Endothelial cell of umbilical vein (primary cell): Measurements from ENCODE around the gene GYG1.

Source experiments
- EZH2 ChIP-seq: IDR thresholded peaks from 2 replicates; pipeline ENCODE4 v1.6.1; 2012; ENCODE audit warnings: borderline replicate concordance, low read depth, mild to moderate bottlenecking, moderate library complexity, low read length, inconsistent platforms; ENCODE audit not compliant: severe bottlenecking
- FOS ChIP-seq: IDR thresholded peaks from 2 replicates; pipeline ENCODE4 v1.6.1; 2011; ENCODE audit warnings: mild to moderate bottlenecking, low read length, moderate library complexity, borderline replicate concordance; ENCODE audit not compliant: insufficient read depth
- GATA2 ChIP-seq: IDR thresholded peaks from 2 replicates; pipeline ENCODE4 v1.7.0; 2011; ENCODE audit warnings: low read depth, mild to moderate bottlenecking, moderate library complexity, mixed read lengths, low read length; ENCODE audit not compliant: insufficient read length, insufficient read depth
- JUN ChIP-seq: IDR thresholded peaks from 2 replicates; pipeline ENCODE4 v1.6.1; 2011; ENCODE audit warnings: borderline replicate concordance, low read depth; ENCODE audit not compliant: insufficient read length, insufficient read depth
- MYC ChIP-seq: IDR thresholded peaks from one replicate; pipeline ENCODE4 v1.6.1; 2011; ENCODE audit warnings: mild to moderate bottlenecking, low read depth, low read length
- POLR2A ChIP-seq: IDR thresholded peaks from 2 replicates; pipeline ENCODE4 v1.6.1; 2012; ENCODE audit warnings: low read depth, mild to moderate bottlenecking, control low read depth, low read length
- POLR2AphosphoS5 ChIP-seq: IDR thresholded peaks from 2 replicates; pipeline ENCODE4 v1.6.1; 2012; ENCODE audit warnings: low read depth, mild to moderate bottlenecking, control low read depth, low read length, moderate library complexity; ENCODE audit not compliant: insufficient read depth
- TF ChIP-seq, protein P1 (sequence below), 2 donors: IDR thresholded peaks; 1 replicate in 1 of 2; 2 replicates in 1 of 2; pipeline ENCODE4 v1.5.1; 2011; ENCODE audit warnings: low read length in 2 of 2, mild to moderate bottlenecking in 2 of 2, moderate library complexity in 2 of 2, control low read depth in 1 of 2, inconsistent platforms in 1 of 2, low read depth in 1 of 2; ENCODE audit not compliant: insufficient read depth in 1 of 2; ENCODE audit errors: extremely low read depth in 1 of 2
- TF ChIP-seq, protein P2 (sequence below): IDR thresholded peaks from 2 replicates; pipeline ENCODE4 v1.6.1; 2011; ENCODE audit not compliant: insufficient read depth, insufficient read length

DNA sequence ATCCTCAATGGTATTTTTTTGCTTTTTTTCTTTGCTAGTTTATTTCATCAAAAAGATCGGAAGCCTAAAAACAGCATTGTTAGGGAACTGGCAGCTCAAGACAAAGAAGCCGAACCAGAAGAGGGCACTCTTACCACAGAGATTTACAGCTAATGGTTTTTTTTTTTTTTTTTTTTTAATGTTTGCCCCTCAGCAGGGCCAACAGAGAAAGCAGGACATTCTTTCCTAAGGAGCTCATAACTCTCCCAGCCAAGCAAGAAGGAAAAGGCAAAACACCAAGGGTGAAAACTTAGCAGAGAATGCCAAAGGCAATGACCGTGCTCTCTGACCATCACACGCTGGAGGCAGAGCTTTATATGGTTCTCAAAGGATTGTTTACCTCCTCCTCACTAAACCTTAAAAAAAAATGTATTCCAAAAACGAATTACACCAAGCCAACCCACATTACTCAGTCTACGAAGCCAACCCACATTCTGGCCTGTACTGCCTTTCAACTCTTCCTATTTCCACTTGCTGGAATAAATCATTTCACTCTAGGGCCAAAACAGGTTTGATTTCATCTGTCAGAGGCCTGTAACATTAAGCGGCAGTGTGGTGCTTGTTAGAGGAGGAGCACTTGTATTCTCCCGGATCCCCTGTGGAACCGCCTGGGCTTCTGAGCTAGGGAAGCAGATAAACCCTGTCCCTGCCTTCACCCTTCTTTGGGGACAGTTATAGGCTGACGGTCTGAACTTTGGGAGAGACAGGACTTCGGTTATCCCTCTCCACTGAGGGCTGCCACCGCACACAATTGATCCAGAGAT is 35.6 kb upstream of the GYG1 start:
- TF ChIP-seq, protein P1, sequence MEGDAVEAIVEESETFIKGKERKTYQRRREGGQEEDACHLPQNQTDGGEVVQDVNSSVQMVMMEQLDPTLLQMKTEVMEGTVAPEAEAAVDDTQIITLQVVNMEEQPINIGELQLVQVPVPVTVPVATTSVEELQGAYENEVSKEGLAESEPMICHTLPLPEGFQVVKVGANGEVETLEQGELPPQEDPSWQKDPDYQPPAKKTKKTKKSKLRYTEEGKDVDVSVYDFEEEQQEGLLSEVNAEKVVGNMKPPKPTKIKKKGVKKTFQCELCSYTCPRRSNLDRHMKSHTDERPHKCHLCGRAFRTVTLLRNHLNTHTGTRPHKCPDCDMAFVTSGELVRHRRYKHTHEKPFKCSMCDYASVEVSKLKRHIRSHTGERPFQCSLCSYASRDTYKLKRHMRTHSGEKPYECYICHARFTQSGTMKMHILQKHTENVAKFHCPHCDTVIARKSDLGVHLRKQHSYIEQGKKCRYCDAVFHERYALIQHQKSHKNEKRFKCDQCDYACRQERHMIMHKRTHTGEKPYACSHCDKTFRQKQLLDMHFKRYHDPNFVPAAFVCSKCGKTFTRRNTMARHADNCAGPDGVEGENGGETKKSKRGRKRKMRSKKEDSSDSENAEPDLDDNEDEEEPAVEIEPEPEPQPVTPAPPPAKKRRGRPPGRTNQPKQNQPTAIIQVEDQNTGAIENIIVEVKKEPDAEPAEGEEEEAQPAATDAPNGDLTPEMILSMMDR (IDR thresholded peaks at IDR 0.05; ENCODE audit: extremely low read depth in 1 of 2, insufficient read depth in 1 of 2, low read depth in 1 of 2, low read length in 2 of 2), result peak; percentile 41 to 64
- TF ChIP-seq POLR2A, result no peak
- no peak for TF ChIP-seq POLR2AphosphoS5
- no peak for TF ChIP-seq MYC
- TF ChIP-seq, protein P2, sequence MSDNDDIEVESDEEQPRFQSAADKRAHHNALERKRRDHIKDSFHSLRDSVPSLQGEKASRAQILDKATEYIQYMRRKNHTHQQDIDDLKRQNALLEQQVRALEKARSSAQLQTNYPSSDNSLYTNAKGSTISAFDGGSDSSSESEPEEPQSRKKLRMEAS, result no peak
- TF ChIP-seq EZH2, result no peak
- TF ChIP-seq GATA2, result no peak
- TF ChIP-seq JUN, result no peak
- no peak for TF ChIP-seq FOS
